PC-9 (cell line): ENCODE data around the gene AP2A1.

Source experiments
- CTCF ChIP-seq: fragments of 200-600 bp; sonication (generic); conservative IDR thresholded peaks from 2 replicates; pipeline ENCODE4 v1.6.1; 2017; ENCODE audit warnings: mixed run types, antibody characterized with exemption, mild to moderate bottlenecking, moderate library complexity
- EZH2 ChIP-seq: fragments of 200-600 bp; sonication (generic); IDR thresholded peaks from 2 replicates; pipeline ENCODE4 v1.8.0; 2017; ENCODE audit warnings: antibody characterized with exemption, low read depth

- no peak for TF ChIP-seq CTCF
- no peak for TF ChIP-seq EZH2
Measured at GRCh38 chr19:49836176-49837008, 69.6 kb downstream of the AP2A1 start.
